H1 (cell line): Measurements from ENCODE around the gene PHC2. TPM values are rescaled to one million over a fixed set of nuclear protein-coding genes. Genes with fewer than 3 reads are reported as not detected.

Experiments used
- CTCF ChIA-PET: fragments of 300-600 bp; sonication (Branson Sonifier 250); formaldehyde crosslinking; loops from one replicate; lab custom pipeline; 2021; ENCODE audit not compliant: partially characterized antibody; lab: Charles Lee
- POLR2A ChIA-PET: fragments of 300-600 bp; sonication (Branson Sonifier 250); formaldehyde crosslinking; loops from one replicate; lab custom pipeline; 2021; ENCODE audit warnings: inconsistent platforms; ENCODE audit not compliant: partially characterized antibody; lab: Charles Lee
- DNase-seq, 2 experiments: peaks; one replicate each; pipeline versions ENCODE4 v3.0.0 to v3.0.0-alpha.2; 2010 to 2022; ENCODE audit warnings: low spot score in 2 of 2, low read depth in 1 of 2, mixed read lengths in 1 of 2
- FAIRE-seq: peaks from 2 replicates; lab custom pipeline; 2011; peaks lifted over from hg19 to GRCh38; lab: Jason Lieb, UNC
- H2AFZ ChIP-seq: 2 replicates; pipeline ENCODE4 v1.8.1; 2012; ENCODE audit warnings: low read length, inconsistent platforms
- H2AK5ac ChIP-seq: 2 replicates; pipeline ENCODE4 v1.6.1; 2013; ENCODE audit warnings: low read depth, low read length
- H2BK120ac ChIP-seq: replicated peaks from 2 replicates; pipeline ENCODE3; 2013; ENCODE audit warnings: low read depth, low read length, inconsistent platforms
- H2BK12ac ChIP-seq: 2 replicates; pipeline ENCODE4 v1.6.1; 2013; ENCODE audit warnings: low read depth, low read length
- H2BK15ac ChIP-seq: 2 replicates; pipeline ENCODE4 v1.6.1; 2013; ENCODE audit warnings: low read length
- H2BK20ac ChIP-seq: 2 replicates; pipeline ENCODE4 v1.6.1; 2013; ENCODE audit warnings: low read length
- H2BK5ac ChIP-seq: 2 replicates; pipeline ENCODE4 v1.6.1; 2013; ENCODE audit warnings: low read depth, low read length
- H3K14ac ChIP-seq: 2 replicates; pipeline ENCODE4 v1.6.1; 2013; ENCODE audit warnings: inconsistent platforms; ENCODE audit not compliant: insufficient read length
- H3K18ac ChIP-seq: 2 replicates; pipeline ENCODE4 v1.6.1; 2013; ENCODE audit warnings: low read length; ENCODE audit errors: extremely low read depth
- H3K23ac ChIP-seq: 2 replicates; pipeline ENCODE4 v1.6.1; 2013; ENCODE audit warnings: inconsistent platforms; ENCODE audit not compliant: insufficient read length
- H3K23me2 ChIP-seq: 2 replicates; pipeline ENCODE4 v1.6.1; 2013; ENCODE audit warnings: low read depth, low read length
- H3K27ac ChIP-seq: 2 replicates; pipeline ENCODE4 v1.6.1; 2011; ENCODE audit warnings: low read depth, low read length, inconsistent platforms
- H3K27me3 ChIP-seq, 4 experiments: replicated peaks in 1 of 4; 1 replicate in 1 of 4; 2 replicates in 3 of 4; pipeline versions ENCODE4 v1.6.1 to v1.8.1; 2011 to 2013; ENCODE audit warnings: low read length in 3 of 4, mild to moderate bottlenecking in 3 of 4, inconsistent platforms in 2 of 4, mixed read lengths in 2 of 4, moderate library complexity in 1 of 4; ENCODE audit not compliant: control insufficient read depth in 3 of 4, insufficient read depth in 3 of 4; ENCODE audit errors: extremely low read depth in 1 of 4
- H3K36me3 ChIP-seq, 4 experiments: 2 replicates each; pipeline versions ENCODE4 v1.6.1 to v1.8.1; 2011 to 2013; ENCODE audit warnings: mild to moderate bottlenecking in 4 of 4, low read length in 3 of 4, moderate library complexity in 2 of 4, control low read depth in 1 of 4, inconsistent platforms in 1 of 4; ENCODE audit not compliant: insufficient read depth in 4 of 4, control insufficient read depth in 2 of 4
- H3K4ac ChIP-seq: replicated peaks from 2 replicates; pipeline ENCODE3; 2013; ENCODE audit warnings: low read length, low read depth, mixed read lengths, inconsistent platforms; ENCODE audit not compliant: insufficient read length
- H3K4me1 ChIP-seq, 4 experiments: replicated peaks in 1 of 4; 1 replicate in 1 of 4; 2 replicates in 3 of 4; pipeline versions ENCODE4 v1.6.1 to v1.8.1; 2011 to 2013; ENCODE audit warnings: low read length in 3 of 4, inconsistent platforms in 2 of 4, mixed read lengths in 1 of 4; ENCODE audit not compliant: insufficient read depth in 4 of 4, control insufficient read depth in 3 of 4
- H3K4me2 ChIP-seq, 2 experiments: 2 replicates each; pipeline versions ENCODE4 v1.6.1 to v1.8.1; 2011 to 2013; ENCODE audit warnings: low read depth in 2 of 2, low read length in 2 of 2, control low read depth in 1 of 2, inconsistent platforms in 1 of 2, mild to moderate bottlenecking in 1 of 2; ENCODE audit not compliant: insufficient read depth in 1 of 2
- H3K4me3 ChIP-seq, 4 experiments: fragments of 200-600, 300-600 bp in 1 of 4; sonication (generic), shearing (Covaris generic), sonication (Bioruptor Twin) in 1 of 4; 2 replicates each; pipeline versions ENCODE4 v1.5.1 to v1.8.1; 2011 to 2016; ENCODE audit warnings: low read length in 4 of 4, low read depth in 3 of 4, control low read depth in 2 of 4, inconsistent platforms in 2 of 4, mild to moderate bottlenecking in 2 of 4, mixed read lengths in 1 of 4, moderate library complexity in 1 of 4; ENCODE audit not compliant: insufficient read depth in 2 of 4; ENCODE audit errors: extremely low read depth in 1 of 4
- H3K56ac ChIP-seq: replicated peaks from 2 replicates; pipeline ENCODE3; 2013; ENCODE audit warnings: low read depth, mild to moderate bottlenecking, mixed read lengths, low read length, inconsistent platforms; ENCODE audit not compliant: insufficient read length
- H3K79me1 ChIP-seq: 2 replicates; pipeline ENCODE4 v1.6.1; 2013; ENCODE audit warnings: low read depth, low read length, control low read depth
- H3K79me2 ChIP-seq, 2 experiments: 2 replicates each; pipeline versions ENCODE4 v1.6.1 to v1.8.1; 2012 to 2013; ENCODE audit warnings: low read length in 2 of 2, mild to moderate bottlenecking in 2 of 2, inconsistent platforms in 1 of 2; ENCODE audit not compliant: insufficient read depth in 2 of 2, control insufficient read depth in 1 of 2
- H3K9ac ChIP-seq, 4 experiments: replicated peaks in 1 of 4; 1 replicate in 1 of 4; 2 replicates in 3 of 4; pipeline versions ENCODE4 v1.6.1 to v1.8.1; 2011 to 2013; ENCODE audit warnings: low read depth in 3 of 4, low read length in 3 of 4, control low read depth in 2 of 4, mild to moderate bottlenecking in 2 of 4, moderate library complexity in 2 of 4, inconsistent platforms in 1 of 4; ENCODE audit errors: extremely low read depth in 1 of 4
- H3K9me3 ChIP-seq, 2 experiments: 2 replicates each; pipeline versions ENCODE4 v1.6.1 to v1.8.1; 2012 to 2013; ENCODE audit warnings: mild to moderate bottlenecking in 2 of 2, moderate library complexity in 2 of 2, control low read depth in 1 of 2, inconsistent platforms in 1 of 2, low read depth in 1 of 2, low read length in 1 of 2, mixed read lengths in 1 of 2; ENCODE audit not compliant: insufficient read depth in 2 of 2
- H4K20me1 ChIP-seq, 2 experiments: replicated peaks in 1 of 2; 2 replicates each; pipeline versions ENCODE3 to v1.8.1; 2011 to 2013; ENCODE audit warnings: inconsistent platforms in 2 of 2, low read length in 2 of 2, mild to moderate bottlenecking in 1 of 2; ENCODE audit not compliant: insufficient read depth in 2 of 2, control insufficient read depth in 1 of 2
- H4K5ac ChIP-seq: 2 replicates; pipeline ENCODE4 v1.6.1; 2013; ENCODE audit warnings: low read length, low read depth, mixed read lengths, inconsistent platforms; ENCODE audit not compliant: insufficient read length
- H4K8ac ChIP-seq: 2 replicates; pipeline ENCODE4 v1.8.0; 2013; ENCODE audit warnings: mild to moderate bottlenecking, moderate library complexity, low read length, inconsistent platforms; ENCODE audit not compliant: insufficient read depth; ENCODE audit errors: extremely low read depth
- H4K91ac ChIP-seq: replicated peaks from 2 replicates; pipeline ENCODE3; 2013; ENCODE audit warnings: low read length, mixed read lengths, inconsistent platforms; ENCODE audit not compliant: insufficient read length
- CREB1 ChIP-seq: IDR thresholded peaks from 2 replicates; pipeline ENCODE4 v1.6.1; 2012; ENCODE audit warnings: inconsistent platforms
- FOSL1 ChIP-seq: IDR thresholded peaks from 2 replicates; pipeline ENCODE4 v1.6.1; 2011; ENCODE audit warnings: mild to moderate bottlenecking, low read depth, low read length, moderate library complexity; ENCODE audit not compliant: insufficient read depth
- GABPA ChIP-seq: IDR thresholded peaks from 2 replicates; pipeline ENCODE4 v1.6.1; 2011; ENCODE audit warnings: mild to moderate bottlenecking, low read length, moderate library complexity, borderline replicate concordance; ENCODE audit not compliant: insufficient read depth
- HDAC6 ChIP-seq: IDR thresholded peaks from one replicate; pipeline ENCODE4 v1.7.1; 2012; ENCODE audit warnings: low read depth, mild to moderate bottlenecking, inconsistent platforms, low read length, moderate library complexity
- JUND ChIP-seq: IDR thresholded peaks from 2 replicates; pipeline ENCODE4 v1.6.1; 2011; ENCODE audit warnings: mild to moderate bottlenecking, improper control_type of control experiment, low read length
- KDM1A ChIP-seq: fragments of 200-600, 300-600 bp; sonication (generic); IDR thresholded peaks from 2 replicates; pipeline ENCODE4 v1.7.1; 2016; ENCODE audit warnings: mild to moderate bottlenecking, low read length, borderline replicate concordance
- KDM5A ChIP-seq: fragments of 200-600 bp; IDR thresholded peaks from 2 replicates; pipeline ENCODE4 v1.7.1; 2012; ENCODE audit warnings: mild to moderate bottlenecking, low read length, inconsistent platforms, mixed read lengths
- MAFK ChIP-seq: IDR thresholded peaks from 2 replicates; pipeline ENCODE4 v1.6.1; 2012; ENCODE audit warnings: low read depth, mild to moderate bottlenecking, improper control_type of control experiment, low read length
- POLR2A ChIP-seq, 2 experiments: IDR thresholded peaks; 1 replicate in 1 of 2; 2 replicates in 1 of 2; pipeline ENCODE4 v1.6.1; 2011; ENCODE audit warnings: low read depth in 2 of 2, low read length in 2 of 2, mild to moderate bottlenecking in 2 of 2; ENCODE audit errors: control extremely low read depth in 1 of 2
- RAD21 ChIP-seq, 2 experiments: IDR thresholded peaks in 1 of 2; conservative IDR thresholded peaks in 1 of 2; 2 replicates each; pipeline ENCODE4 v1.6.1; 2011; ENCODE audit warnings: low read depth in 2 of 2, low read length in 2 of 2, improper control_type of control experiment in 1 of 2, inconsistent platforms in 1 of 2, mild to moderate bottlenecking in 1 of 2, moderate library complexity in 1 of 2
- RBBP5 ChIP-seq: IDR thresholded peaks from 2 replicates; pipeline ENCODE4 v1.7.1; 2012; ENCODE audit warnings: low read depth, mild to moderate bottlenecking, inconsistent platforms, low read length, moderate library complexity, borderline replicate concordance
- SIRT6 ChIP-seq: IDR thresholded peaks from one replicate; pipeline ENCODE4 v1.7.1; 2012; ENCODE audit warnings: low read length, inconsistent platforms
- SP1 ChIP-seq: IDR thresholded peaks from 2 replicates; pipeline ENCODE4 v1.6.1; 2011; ENCODE audit warnings: low read depth, low read length
- TAF1 ChIP-seq: IDR thresholded peaks from 2 replicates; pipeline ENCODE4 v1.6.1; 2011; ENCODE audit warnings: mild to moderate bottlenecking, low read depth, low read length
- WGBS, 2 experiments: shearing (Covaris generic) in 1 of 2; methylation state at CpG; one replicate each; pipeline versions ENCODE4 v1.1.6 to v1.1.7; 2013 to 2015; ENCODE audit warnings: low lambda C conversion rate in 2 of 2, mixed read lengths in 2 of 2, inconsistent platforms in 1 of 2, low coverage in 1 of 2, missing lambda C conversion rate in 1 of 2; ENCODE audit not compliant: insufficient replicate concordance in 2 of 2, insufficient coverage in 1 of 2, insufficient read length in 1 of 2; ENCODE audit errors: extremely low coverage in 1 of 2, missing lambda C conversion rate in 1 of 2; 5-methylcytosine and 5-hydroxymethylcytosine counted together
- polyA plus RNA-seq, 7 experiments: library from polyadenylated mRNA; depleted of rRNA in 3 of 7; stranded (reverse) in 5 of 7; unstranded in 2 of 7; fragments of >200 nt in 5 of 7; fragments of 200-250 nt in 2 of 7; gene quantifications; 1 replicate in 5 of 7; 2 replicates in 1 of 7; 4 replicates in 1 of 7; pipeline versions ENCODE4 v1.2.1 to v1.2.3, GENCODE V29; 2011 to 2013; ENCODE audit warnings: missing spikeins in 2 of 7, mixed read lengths in 2 of 7
- total RNA-seq: library from RNA; stranded (reverse); fragmentation: NEBNext Ultra II Directional; extraction: Animal tissue kit (Norgen Biotek cat#: 25700); gene quantifications from 2 replicates; pipeline ENCODE4 v1.2.1, GENCODE V29; 2021

The PHC2 gene
- total and polyA plus RNA-seq, 2 of the 8 experiments (the other 6 are each of a cell fraction or from before 2014, with no cell fraction given), result 5.6 to 14.2 TPM

GRCh38 chr1:33299461-33300155, 131.3 kb downstream of the PHC2 start:
- peaks cover 0 to 8% (median 0%) of the 10 kb centered on the region in 4 experiments; a peak in 3 of 7 replicates for H3K4me1 ChIP-seq
- no peak overlapping the region for H3K4me2 ChIP-seq
- ChIA-PET POLR2A (interaction anchor here (0.7 kb wide), 1 partner anchor 314 kb away, joined by 3 read pairs; no protein-coding TSS in a partner anchor), CTCF (interaction anchor here (0.5 to 7.8 kb wide), 21 partner anchors 7 to 1449 kb away, joined by 3 to 180 read pairs (median 7); partner anchors contain the start of gene ZSCAN20)
- H3K9ac ChIP-seq, result no peak overlapping the region
- H4K5ac ChIP-seq, result no peak overlapping the region
- H3K79me2 ChIP-seq, result no peaks in the 10 kb centered on the region
- FAIRE-seq, result no peak
- no peaks in the 10 kb centered on the region for H3K23me2 ChIP-seq
- H3K27ac ChIP-seq, result no peak overlapping the region
- H2AK5ac ChIP-seq, result no peak overlapping the region
- no peak overlapping the region for H3K18ac ChIP-seq
- no peak overlapping the region for H2BK12ac ChIP-seq
- no peak overlapping the region for H2BK15ac ChIP-seq
- no peak overlapping the region for H2BK120ac ChIP-seq
- no peak overlapping the region for H3K4ac ChIP-seq
- no peak overlapping the region for H4K91ac ChIP-seq
- 90% methylated on average over 12 of the region's 15 CpGs; no CpG with 5 or more reads in 1 of the 2 experiments for WGBS, 2 experiments
- H3K14ac ChIP-seq, result no peak overlapping the region
- H3K4me3 ChIP-seq, result no peak overlapping the region
- H3K9me3 ChIP-seq, result no peaks in the 10 kb centered on the region
- DNase-seq, result no peak
- no peak overlapping the region for H2AFZ ChIP-seq
- H4K8ac ChIP-seq, result no peak overlapping the region
- 0 out of 7 replicates have a peak, but pooled peaks cover 0 to 4% (median 0%) of the 10 kb centered on the region in 4 experiments for H3K27me3 ChIP-seq
- peaks cover 2 to 7% of the 10 kb centered on the region in 2 experiments for H4K20me1 ChIP-seq
- peaks cover 0 to 12% (median 4%) of the 10 kb centered on the region in 4 experiments; a peak in 6 of 8 replicates for H3K36me3 ChIP-seq
- H3K79me1 ChIP-seq, result no peaks in the 10 kb centered on the region
- H3K56ac ChIP-seq, result no peak overlapping the region
- H3K23ac ChIP-seq, result no peak overlapping the region
- no peak overlapping the region for H2BK20ac ChIP-seq
- H2BK5ac ChIP-seq, result no peak overlapping the region
- TF ChIP-seq MAFK, result no peak
- no peak for TF ChIP-seq SP1
- no peak for TF ChIP-seq KDM1A
- no peak for TF ChIP-seq JUND
- TF ChIP-seq FOSL1, result no peak
- TF ChIP-seq POLR2A (IDR thresholded peaks at IDR 0.05; ENCODE audit: control extremely low read depth in 1 of 2, low read depth in 2 of 2, low read length in 2 of 2), result no peak
- no peak for TF ChIP-seq RAD21 (IDR thresholded peaks at IDR 0.05 in 1 of 2, conservative IDR thresholded peaks at IDR 0.05 in 1 of 2; ENCODE audit: low read depth in 2 of 2, low read length in 2 of 2)
- TF ChIP-seq HDAC6, result no peak
- TF ChIP-seq KDM5A, result no peak
- no peak for TF ChIP-seq CREB1
- no peak for TF ChIP-seq TAF1
- TF ChIP-seq GABPA, result no peak
- no peak for TF ChIP-seq RBBP5
- no peak for TF ChIP-seq SIRT6
